GM12878 (cell line): ENCODE measurements around the gene CLIC3. TPM values are rescaled to one million over a fixed set of nuclear protein-coding genes. Genes with fewer than 3 reads are reported as not detected.

Experiments
- ATAC-seq: fragments of 200-7000 bp; cut with Tn5 transposase; 3 replicates; pipeline ENCODE4 v1.9.1; 2020; ENCODE audit warnings: mild to moderate bottlenecking, moderate library complexity
- BruUV-seq: library from RNA; stranded (reverse); fragments of 400-500 nt; replicated peaks from 2 replicates; lab custom pipeline; 2021; lab: Mats Ljungman, UMichigan
- CTCF ChIA-PET: fragments of 300-600 bp; sonication (Branson Sonifier 250); formaldehyde crosslinking; extraction: SDS; loops from one replicate; lab custom pipeline; 2021; ENCODE audit warnings: inconsistent platforms; lab: Yijun Ruan, JAX
- POLR2A ChIA-PET: fragments of 350-600 bp; formaldehyde crosslinking; extraction: SDS; loops from one replicate; lab custom pipeline; 2021; ENCODE audit warnings: inconsistent platforms; lab: Charles Lee
- RAD21 ChIA-PET: fragments of 300-600 bp; sonication (Branson Sonifier 250); formaldehyde crosslinking; loops from one replicate; lab custom pipeline; 2023; ENCODE audit warnings: antibody characterized with exemption; ENCODE audit not compliant: unreplicated experiment; lab: Charles Lee
- SMC1A ChIA-PET: fragments of 300-600 bp; sonication (Branson Sonifier 250); formaldehyde crosslinking; loops from one replicate; lab custom pipeline; 2023; ENCODE audit not compliant: unreplicated experiment, uncharacterized antibody; lab: Charles Lee
- DNase-seq: peaks from one replicate; pipeline ENCODE4 v3.0.0-alpha.2; 2011; ENCODE audit warnings: low read depth, low spot score
- FAIRE-seq: peaks from 3 replicates; lab custom pipeline; 2011; peaks lifted over from hg19 to GRCh38; lab: Jason Lieb, UNC
- H2AFZ ChIP-seq: 2 replicates; pipeline ENCODE4 v1.6.0; 2011; ENCODE audit warnings: low read depth, low read length, control low read depth; ENCODE audit not compliant: control insufficient read depth
- H3K27ac ChIP-seq: 2 replicates; pipeline ENCODE4 v1.5.1; 2011; ENCODE audit warnings: control low read depth; ENCODE audit not compliant: control insufficient read depth, insufficient read depth
- H3K27me3 ChIP-seq, 2 experiments: replicated peaks in 1 of 2; 2 replicates each; pipeline versions ENCODE4 v1.6.0 to v1.6.1; 2011; ENCODE audit warnings: low read length in 1 of 2; ENCODE audit not compliant: control insufficient read depth in 2 of 2, insufficient read depth in 2 of 2
- H3K36me3 ChIP-seq, 2 experiments: 2 replicates each; pipeline ENCODE4 v1.5.1; 2011; ENCODE audit warnings: low read length in 1 of 2; ENCODE audit not compliant: control insufficient read depth in 2 of 2, insufficient read depth in 2 of 2
- H3K4me1 ChIP-seq: 2 replicates; pipeline ENCODE4 v1.6.1; 2011; ENCODE audit warnings: mild to moderate bottlenecking, low read length, moderate library complexity, mixed read lengths; ENCODE audit not compliant: control insufficient read depth, insufficient read depth
- H3K4me2 ChIP-seq: 2 replicates; pipeline ENCODE4 v1.6.0; 2011; ENCODE audit warnings: control low read depth; ENCODE audit not compliant: control insufficient read depth, insufficient read depth
- H3K4me3 ChIP-seq: fragments of 200-600 bp; sonication (generic); 2 replicates; pipeline ENCODE4 v1.5.1; 2016
- H3K79me2 ChIP-seq: 2 replicates; pipeline ENCODE4 v1.6.0; 2011; ENCODE audit warnings: low read length; ENCODE audit not compliant: control insufficient read depth, insufficient read depth
- H3K9ac ChIP-seq: 2 replicates; pipeline ENCODE4 v1.8.0; 2011; ENCODE audit warnings: low read length, control low read depth, mixed read lengths; ENCODE audit not compliant: control insufficient read depth, insufficient read depth
- H3K9me3 ChIP-seq: replicated peaks from 3 replicates; pipeline ENCODE4 v1.5.1; 2011; ENCODE audit warnings: mild to moderate bottlenecking, low read length; ENCODE audit not compliant: control insufficient read depth, insufficient read depth
- H4K20me1 ChIP-seq: 2 replicates; pipeline ENCODE4 v1.6.0; 2011; ENCODE audit not compliant: control insufficient read depth, insufficient read depth
- CEBPB ChIP-seq, 2 experiments: fragments of 150-350 bp in 1 of 2; IDR thresholded peaks; 2 replicates each; pipeline ENCODE4 v1.6.1; 2012 to 2014; ENCODE audit warnings: low read depth in 2 of 2, low read length in 2 of 2, borderline replicate concordance in 1 of 2, inconsistent platforms in 1 of 2
- ESRRA ChIP-seq: IDR thresholded peaks from 2 replicates; pipeline ENCODE4 v1.6.1; 2012; ENCODE audit warnings: mild to moderate bottlenecking, low read length, improper control_type of control experiment
- FOXM1 ChIP-seq: IDR thresholded peaks from 2 replicates; pipeline ENCODE4 v1.6.1; 2012; ENCODE audit warnings: low read depth, mild to moderate bottlenecking, inconsistent platforms, low read length, moderate library complexity
- HCFC1 ChIP-seq: fragments of 150-350 bp; IDR thresholded peaks from 2 replicates; pipeline ENCODE4 v1.6.1; 2014; ENCODE audit warnings: low read length
- MYB ChIP-seq: fragments of 150-350 bp; IDR thresholded peaks from 2 replicates; pipeline ENCODE4 v1.6.1; 2014; ENCODE audit warnings: mild to moderate bottlenecking, low read depth, low read length, borderline replicate concordance
- NR2F1 ChIP-seq: fragments of 450-650 bp; conservative IDR thresholded peaks from 2 replicates; pipeline ENCODE4 v1.6.1; 2017; ENCODE audit warnings: mild to moderate bottlenecking
- NRF1 ChIP-seq: conservative IDR thresholded peaks from 2 replicates; pipeline ENCODE4 v1.6.1; 2011; ENCODE audit warnings: mild to moderate bottlenecking, low read depth, low read length, improper control_type of control experiment
- PAX5 ChIP-seq: IDR thresholded peaks from 2 replicates; pipeline ENCODE4 v1.6.1; 2011; ENCODE audit warnings: low read depth, low read length, borderline replicate concordance
- POU2F2 ChIP-seq: IDR thresholded peaks from 3 replicates; pipeline ENCODE4 v1.6.1; 2011; ENCODE audit warnings: low read depth, mild to moderate bottlenecking, low read length, borderline replicate concordance
- RBBP5 ChIP-seq: fragments of 200-600 bp; sonication (generic); conservative IDR thresholded peaks from 2 replicates; pipeline ENCODE4 v1.6.1; 2016
- RELA ChIP-seq: fragments of 450-650 bp; IDR thresholded peaks from 2 replicates; pipeline ENCODE4 v1.8.0; 2014; ENCODE audit warnings: borderline replicate concordance; ENCODE audit not compliant: partially characterized antibody
- SIX5 ChIP-seq: IDR thresholded peaks from 2 replicates; pipeline ENCODE4 v1.6.1; 2011; ENCODE audit warnings: mild to moderate bottlenecking, low read depth, low read length, moderate library complexity; ENCODE audit not compliant: severe bottlenecking
- TCF12 ChIP-seq: IDR thresholded peaks from 2 replicates; pipeline ENCODE4 v1.6.1; 2011; ENCODE audit warnings: low read depth, mild to moderate bottlenecking, low read length
- ZNF207 ChIP-seq: fragments of 450-650 bp; IDR thresholded peaks from 2 replicates; pipeline ENCODE4 v1.6.1; 2014; ENCODE audit warnings: antibody characterized with exemption, mild to moderate bottlenecking, borderline replicate concordance
- WGBS: methylation state at CpG from one replicate; pipeline ENCODE4 v1.1.6; 2016; ENCODE audit warnings: low lambda C conversion rate; ENCODE audit not compliant: insufficient replicate concordance, insufficient coverage; ENCODE audit errors: missing lambda C conversion rate; 5-methylcytosine and 5-hydroxymethylcytosine counted together
- in situ Hi-C: fragments of 300-500 bp; cut with MboI; formaldehyde crosslinking; loops from 9 replicates; pipeline ENCODE4 v1.14.3; 2018; ENCODE audit warnings: mixed read lengths
- intact Hi-C: fragments of 100-400 bp; cut with micrococcal nuclease; formaldehyde crosslinking; loops from one replicate; pipeline ENCODE4 v1.14.2; 2022; ENCODE audit not compliant: unreplicated experiment
- polyA plus RNA-seq, 11 experiments: library from polyadenylated mRNA; depleted of rRNA in 4 of 11; unstranded in 6 of 11; stranded (reverse) in 5 of 11; fragments of >200 nt; fragmentation: Nextera tagmentation in 4 of 11; fragmentation: Illumina TruSeq in 1 of 11; extraction: Ambion mirVana in 4 of 11; extraction: Trizol in 1 of 11; gene quantifications; 1 replicate in 1 of 11; 2 replicates in 10 of 11; pipeline versions ENCODE4 v1.2.1 to v1.2.3, GENCODE V29; 2011 to 2016; ENCODE audit warnings: inconsistent platforms in 2 of 11, missing spikeins in 2 of 11, low read depth in 1 of 11
- total RNA-seq, 4 experiments: library from RNA; depleted of rRNA in 3 of 4; stranded (reverse); fragments of >200 nt in 3 of 4; fragmentation: Illumina TruSeq in 1 of 4; extraction: Trizol in 1 of 4; gene quantifications; 2 replicates each; pipeline versions ENCODE4 v1.2.1 to v1.2.3, GENCODE V29; 2013 to 2021
- TF ChIP-seq, protein P1 (sequence below): fragments of 450-650 bp; formaldehyde crosslinking; IDR thresholded peaks from 2 replicates; pipeline ENCODE4 v1.4.0; 2022; ENCODE audit warnings: mild to moderate bottlenecking, moderate library complexity
- TF ChIP-seq, protein P2 (sequence below): fragments of 450-650 bp; IDR thresholded peaks from 2 replicates; pipeline ENCODE4 v1.6.1; 2017; ENCODE audit warnings: borderline replicate concordance

Gene CLIC3
- total and polyA plus RNA-seq, 10 of the 15 experiments (the other 5 are each of a cell fraction or from before 2014, with no cell fraction given) = 0.31 TPM; not detected in 9

DNA sequence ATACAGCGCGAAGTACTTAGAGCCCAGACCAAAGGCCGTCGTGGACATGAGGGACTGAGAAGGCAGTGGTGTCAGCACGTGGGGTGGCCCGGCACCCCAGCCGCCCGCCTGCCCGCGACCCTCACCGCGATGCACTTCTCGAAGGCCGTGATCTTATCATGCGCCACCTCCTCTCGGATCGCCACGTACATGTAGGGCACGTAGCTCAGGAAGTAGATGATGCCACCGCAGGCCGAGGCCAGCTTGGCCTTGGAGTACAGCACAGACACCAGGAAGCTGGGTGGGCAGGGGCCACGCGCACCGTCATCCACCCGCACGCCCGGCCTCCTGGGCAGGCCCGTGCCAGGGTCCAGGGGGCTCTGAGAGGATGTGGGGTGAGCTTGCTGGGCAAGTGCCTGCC lies 20.7 kb upstream of the CLIC3 start:
- no peaks in the 10 kb centered on the region for H3K36me3 ChIP-seq
- H3K9ac ChIP-seq = no peak overlapping the region
- 82% methylated on average over 14 of the region's 28 CpGs for WGBS
- H3K9me3 ChIP-seq = no peaks in the 10 kb centered on the region; the same call in 2 of the 3 replicates
- ATAC-seq = no peak
- TF ChIP-seq RELA = no peak
- no peak for TF ChIP-seq NRF1
- no peak for TF ChIP-seq ZNF207
- TF ChIP-seq TCF12 = no peak
- TF ChIP-seq POU2F2 = no peak
- TF ChIP-seq NR2F1 = no peak
- no peak for TF ChIP-seq CEBPB (IDR thresholded peaks at IDR 0.05; ENCODE audit: borderline replicate concordance in 1 of 2, low read depth in 2 of 2, low read length in 2 of 2)
- TF ChIP-seq MYB = no peak
- TF ChIP-seq, protein P1, sequence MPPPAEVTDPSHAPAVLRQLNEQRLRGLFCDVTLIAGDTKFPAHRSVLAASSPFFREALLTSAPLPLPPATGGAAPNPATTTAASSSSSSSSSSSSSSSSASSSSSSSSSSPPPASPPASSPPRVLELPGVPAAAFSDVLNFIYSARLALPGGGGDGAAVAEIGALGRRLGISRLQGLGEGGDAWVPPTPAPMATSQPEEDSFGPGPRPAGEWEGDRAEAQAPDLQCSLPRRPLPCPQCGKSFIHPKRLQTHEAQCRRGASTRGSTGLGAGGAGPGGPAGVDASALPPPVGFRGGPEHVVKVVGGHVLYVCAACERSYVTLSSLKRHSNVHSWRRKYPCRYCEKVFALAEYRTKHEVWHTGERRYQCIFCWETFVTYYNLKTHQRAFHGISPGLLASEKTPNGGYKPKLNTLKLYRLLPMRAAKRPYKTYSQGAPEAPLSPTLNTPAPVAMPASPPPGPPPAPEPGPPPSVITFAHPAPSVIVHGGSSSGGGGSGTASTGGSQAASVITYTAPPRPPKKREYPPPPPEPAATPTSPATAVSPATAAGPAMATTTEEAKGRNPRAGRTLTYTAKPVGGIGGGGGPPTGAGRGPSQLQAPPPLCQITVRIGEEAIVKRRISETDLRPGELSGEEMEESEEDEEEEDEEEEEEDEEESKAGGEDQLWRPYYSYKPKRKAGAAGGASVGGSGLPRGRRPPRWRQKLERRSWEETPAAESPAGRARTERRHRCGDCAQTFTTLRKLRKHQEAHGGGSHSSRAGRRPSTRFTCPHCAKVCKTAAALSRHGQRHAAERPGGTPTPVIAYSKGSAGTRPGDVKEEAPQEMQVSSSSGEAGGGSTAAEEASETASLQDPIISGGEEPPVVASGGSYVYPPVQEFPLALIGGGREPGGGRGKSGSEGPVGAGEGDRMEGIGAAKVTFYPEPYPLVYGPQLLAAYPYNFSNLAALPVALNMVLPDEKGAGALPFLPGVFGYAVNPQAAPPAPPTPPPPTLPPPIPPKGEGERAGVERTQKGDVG (CRISPR knock-in tag) = no peak
- no peak for TF ChIP-seq ESRRA
- no peak for TF ChIP-seq FOXM1
- no peak for TF ChIP-seq HCFC1
- TF ChIP-seq, protein P2, sequence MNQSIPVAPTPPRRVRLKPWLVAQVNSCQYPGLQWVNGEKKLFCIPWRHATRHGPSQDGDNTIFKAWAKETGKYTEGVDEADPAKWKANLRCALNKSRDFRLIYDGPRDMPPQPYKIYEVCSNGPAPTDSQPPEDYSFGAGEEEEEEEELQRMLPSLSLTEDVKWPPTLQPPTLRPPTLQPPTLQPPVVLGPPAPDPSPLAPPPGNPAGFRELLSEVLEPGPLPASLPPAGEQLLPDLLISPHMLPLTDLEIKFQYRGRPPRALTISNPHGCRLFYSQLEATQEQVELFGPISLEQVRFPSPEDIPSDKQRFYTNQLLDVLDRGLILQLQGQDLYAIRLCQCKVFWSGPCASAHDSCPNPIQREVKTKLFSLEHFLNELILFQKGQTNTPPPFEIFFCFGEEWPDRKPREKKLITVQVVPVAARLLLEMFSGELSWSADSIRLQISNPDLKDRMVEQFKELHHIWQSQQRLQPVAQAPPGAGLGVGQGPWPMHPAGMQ = no peak
- TF ChIP-seq SIX5 = no peak
- no peak for TF ChIP-seq RBBP5
- TF ChIP-seq PAX5 = no peak
- H3K4me1 ChIP-seq = no peaks in the 10 kb centered on the region
- SMC1A ChIA-PET = no interaction called here
- no peaks in the 10 kb centered on the region for H3K27me3 ChIP-seq
- FAIRE-seq = no peak
- no TSS peak for BruUV-seq
- H3K27ac ChIP-seq = no peak overlapping the region
- no peak overlapping the region for H3K4me2 ChIP-seq
- no peak overlapping the region for H3K4me3 ChIP-seq
- CTCF ChIA-PET = no interaction called here
- in situ Hi-C loops = no loop called here
- RAD21 ChIA-PET = no interaction called here
- no peaks in the 10 kb centered on the region for H4K20me1 ChIP-seq
- H3K79me2 ChIP-seq = no peaks in the 10 kb centered on the region
- POLR2A ChIA-PET = no interaction called here
- DNase-seq = no peak
- intact Hi-C loops = no loop called here
- no peak overlapping the region for H2AFZ ChIP-seq
